ENCODE data around the gene NSG1. TPM values are rescaled to one million over a fixed set of nuclear protein-coding genes. Genes with fewer than 3 reads are reported as not detected.

The NSG1 gene
- total RNA-seq, 1 donor from 2014 or later = 52.4 TPM

DNA sequence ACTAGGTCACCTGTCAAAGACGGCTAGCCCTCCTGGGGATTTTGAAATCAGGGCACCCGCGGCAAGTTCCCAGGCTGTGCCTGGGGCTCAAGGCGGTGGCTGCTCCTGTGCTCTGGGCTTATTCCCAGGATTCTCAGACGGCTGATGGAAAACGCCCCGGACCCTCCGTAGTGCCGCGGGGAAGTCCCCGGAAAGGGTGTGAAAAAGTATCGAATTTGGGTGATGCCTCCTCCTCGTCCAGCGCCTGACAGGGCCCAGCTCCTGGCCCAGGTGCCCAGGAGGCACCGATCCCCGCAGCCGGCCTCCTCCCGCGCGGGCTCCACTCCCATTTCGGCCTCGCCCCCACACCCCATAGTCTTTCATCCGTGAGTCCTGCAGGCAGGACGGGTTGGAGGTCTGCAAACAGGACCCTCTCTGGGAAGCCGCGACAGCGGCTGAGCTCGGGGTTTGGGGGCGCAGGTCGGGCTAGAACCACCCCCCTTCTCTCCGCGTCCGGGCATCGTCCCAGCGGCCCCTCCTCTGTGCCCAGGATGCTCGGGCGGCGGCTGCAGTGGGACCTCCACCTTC lies 1.1 kb upstream of the NSG1 start:
- H3K27ac Mint-ChIP-seq = peak overlapping the region; percentile 29
- no peaks in the 10 kb centered on the region for H3K9me3 Mint-ChIP-seq (ENCODE audit: low read depth)
- DNase-seq (ENCODE audit: low spot score, unreplicated experiment) = no peak
- H3K4me1 Mint-ChIP-seq (ENCODE audit: low read depth) = peaks cover 17% of the 10 kb centered on the region
- TF ChIP-seq, protein P1, sequence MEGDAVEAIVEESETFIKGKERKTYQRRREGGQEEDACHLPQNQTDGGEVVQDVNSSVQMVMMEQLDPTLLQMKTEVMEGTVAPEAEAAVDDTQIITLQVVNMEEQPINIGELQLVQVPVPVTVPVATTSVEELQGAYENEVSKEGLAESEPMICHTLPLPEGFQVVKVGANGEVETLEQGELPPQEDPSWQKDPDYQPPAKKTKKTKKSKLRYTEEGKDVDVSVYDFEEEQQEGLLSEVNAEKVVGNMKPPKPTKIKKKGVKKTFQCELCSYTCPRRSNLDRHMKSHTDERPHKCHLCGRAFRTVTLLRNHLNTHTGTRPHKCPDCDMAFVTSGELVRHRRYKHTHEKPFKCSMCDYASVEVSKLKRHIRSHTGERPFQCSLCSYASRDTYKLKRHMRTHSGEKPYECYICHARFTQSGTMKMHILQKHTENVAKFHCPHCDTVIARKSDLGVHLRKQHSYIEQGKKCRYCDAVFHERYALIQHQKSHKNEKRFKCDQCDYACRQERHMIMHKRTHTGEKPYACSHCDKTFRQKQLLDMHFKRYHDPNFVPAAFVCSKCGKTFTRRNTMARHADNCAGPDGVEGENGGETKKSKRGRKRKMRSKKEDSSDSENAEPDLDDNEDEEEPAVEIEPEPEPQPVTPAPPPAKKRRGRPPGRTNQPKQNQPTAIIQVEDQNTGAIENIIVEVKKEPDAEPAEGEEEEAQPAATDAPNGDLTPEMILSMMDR (IDR thresholded peaks at IDR 0.05; ENCODE audit: unreplicated experiment) = no peak
- peaks cover 63% of the 10 kb centered on the region for H3K27me3 Mint-ChIP-seq
- peak overlapping the region; percentile 79 for H3K4me3 Mint-ChIP-seq (ENCODE audit: low read depth)
- H3K36me3 Mint-ChIP-seq (ENCODE audit: insufficient read depth) = peaks cover 3% of the 10 kb centered on the region

DNA sequence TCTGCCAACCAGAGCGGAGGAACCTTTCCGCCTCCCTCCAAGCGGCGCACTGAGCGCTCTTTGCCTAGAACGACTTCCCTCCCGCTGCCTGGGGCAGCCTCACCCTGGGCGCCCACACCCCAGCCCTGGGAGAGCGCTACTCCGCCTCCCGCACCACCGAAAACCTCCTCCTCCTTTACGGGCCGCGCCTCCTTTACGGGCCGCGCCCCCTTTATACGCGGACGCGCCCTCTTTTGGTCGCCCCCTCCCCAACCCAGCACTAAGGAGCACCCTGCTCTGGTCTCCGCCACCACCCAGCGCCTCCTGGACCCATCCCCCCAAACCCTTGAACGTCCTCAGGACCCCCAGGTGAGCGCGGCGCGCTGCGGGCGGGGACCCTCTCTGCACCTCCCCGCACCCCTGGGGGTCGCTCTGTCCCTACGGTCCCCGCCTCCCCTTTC lies 586 bp upstream of the NSG1 start:
- Mint-ChIP-seq H3K4me3 (ENCODE audit: low read depth) (peak overlapping the region; percentile 79), H3K36me3 (ENCODE audit: insufficient read depth) (peaks cover 3% of the 10 kb centered on the region), H3K4me1 (ENCODE audit: low read depth) (peaks cover 14% of the 10 kb centered on the region), H3K27ac (peak overlapping the region; percentile 29), H3K27me3 (peaks cover 61% of the 10 kb centered on the region), H3K9me3 (ENCODE audit: low read depth) (no peaks in the 10 kb centered on the region)
- TF ChIP-seq, protein P1 (IDR thresholded peaks at IDR 0.05; ENCODE audit: unreplicated experiment) = no peak
- DNase-seq (ENCODE audit: low spot score, unreplicated experiment) = peak; percentile 34

DNA sequence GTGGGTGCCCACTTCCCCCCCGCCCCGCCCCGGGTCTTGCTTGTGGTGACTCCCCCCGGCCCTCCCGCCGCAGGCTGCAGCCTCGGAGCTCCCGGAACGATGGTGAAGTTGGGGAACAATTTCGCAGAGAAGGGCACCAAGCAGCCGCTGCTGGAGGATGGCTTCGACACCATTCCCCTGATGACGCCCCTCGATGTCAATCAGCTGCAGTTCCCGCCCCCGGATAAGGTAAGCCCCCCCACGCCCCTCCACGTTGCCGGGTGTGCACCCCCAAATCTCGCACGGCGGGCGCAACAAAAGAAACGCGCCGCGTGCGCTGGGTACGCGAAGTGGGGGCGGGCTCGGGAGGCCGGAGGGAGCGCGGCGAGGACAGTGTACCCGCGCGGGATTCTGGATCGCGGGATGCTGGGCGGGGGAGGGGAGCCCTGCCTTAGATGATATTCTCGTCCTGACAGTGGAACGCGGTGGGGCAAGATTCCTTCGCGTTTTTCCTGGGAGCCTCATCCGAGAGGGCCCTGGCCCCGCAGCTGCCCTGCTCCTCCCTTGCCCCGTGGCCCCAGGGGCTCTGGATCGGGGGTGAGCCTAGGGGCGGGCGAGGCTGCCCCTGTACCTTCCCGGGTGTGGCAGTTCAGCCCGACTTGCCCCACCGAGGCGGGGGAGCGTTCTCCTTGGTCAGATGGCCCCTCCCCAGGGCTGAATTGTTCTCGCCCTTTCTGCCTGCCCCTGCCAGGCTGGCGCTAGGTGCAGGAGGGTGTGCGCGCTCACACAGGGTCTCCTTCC lies 819 bp downstream of the NSG1 start:
- H3K4me3 Mint-ChIP-seq (ENCODE audit: low read depth) = peak overlapping the region; percentile 61
- H3K27me3 Mint-ChIP-seq = peaks cover 51% of the 10 kb centered on the region
- no peaks in the 10 kb centered on the region for H3K9me3 Mint-ChIP-seq (ENCODE audit: low read depth)
- TF ChIP-seq, protein P1 (IDR thresholded peaks at IDR 0.05; ENCODE audit: unreplicated experiment) = no peak
- peaks cover 11% of the 10 kb centered on the region for H3K36me3 Mint-ChIP-seq (ENCODE audit: insufficient read depth)
- H3K4me1 Mint-ChIP-seq (ENCODE audit: low read depth) = peaks cover 9% of the 10 kb centered on the region
- H3K27ac Mint-ChIP-seq = no peak overlapping the region
- no peak for DNase-seq (ENCODE audit: low spot score, unreplicated experiment)

DNA sequence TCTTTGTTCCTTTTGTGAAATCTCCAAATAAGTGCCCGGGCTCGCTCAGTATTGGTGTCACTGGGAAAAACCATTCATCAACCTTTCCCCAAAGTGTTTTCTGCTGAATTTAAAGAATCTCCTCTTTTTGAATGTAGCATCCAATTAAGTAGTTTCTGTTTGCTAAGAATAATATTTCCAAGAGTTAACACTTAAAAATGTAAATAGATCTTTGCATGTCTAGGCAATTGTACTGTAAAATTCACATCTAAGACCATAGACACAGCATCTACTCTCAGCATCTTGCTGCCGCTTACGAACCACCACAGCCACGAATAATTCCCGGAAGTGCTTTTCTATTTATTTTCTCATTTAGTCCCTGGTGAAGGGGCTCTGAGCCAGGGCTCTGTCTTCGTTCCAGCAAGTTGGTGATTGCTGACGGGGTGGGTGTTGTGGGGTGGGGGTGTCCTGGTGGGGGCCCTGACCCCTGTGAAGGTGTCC lies 1.4 kb downstream of the NSG1 start:
- peaks cover 13% of the 10 kb centered on the region for H3K36me3 Mint-ChIP-seq (ENCODE audit: insufficient read depth)
- DNase-seq (ENCODE audit: low spot score, unreplicated experiment) = no peak
- TF ChIP-seq, protein P1 (IDR thresholded peaks at IDR 0.05; ENCODE audit: unreplicated experiment) = no peak
- no peak overlapping the region for H3K27ac Mint-ChIP-seq
- peak overlapping the region; percentile 61 for H3K4me3 Mint-ChIP-seq (ENCODE audit: low read depth)
- peaks cover 45% of the 10 kb centered on the region for H3K27me3 Mint-ChIP-seq
- peaks cover 9% of the 10 kb centered on the region for H3K4me1 Mint-ChIP-seq (ENCODE audit: low read depth)
- H3K9me3 Mint-ChIP-seq (ENCODE audit: low read depth) = no peaks in the 10 kb centered on the region

DNA sequence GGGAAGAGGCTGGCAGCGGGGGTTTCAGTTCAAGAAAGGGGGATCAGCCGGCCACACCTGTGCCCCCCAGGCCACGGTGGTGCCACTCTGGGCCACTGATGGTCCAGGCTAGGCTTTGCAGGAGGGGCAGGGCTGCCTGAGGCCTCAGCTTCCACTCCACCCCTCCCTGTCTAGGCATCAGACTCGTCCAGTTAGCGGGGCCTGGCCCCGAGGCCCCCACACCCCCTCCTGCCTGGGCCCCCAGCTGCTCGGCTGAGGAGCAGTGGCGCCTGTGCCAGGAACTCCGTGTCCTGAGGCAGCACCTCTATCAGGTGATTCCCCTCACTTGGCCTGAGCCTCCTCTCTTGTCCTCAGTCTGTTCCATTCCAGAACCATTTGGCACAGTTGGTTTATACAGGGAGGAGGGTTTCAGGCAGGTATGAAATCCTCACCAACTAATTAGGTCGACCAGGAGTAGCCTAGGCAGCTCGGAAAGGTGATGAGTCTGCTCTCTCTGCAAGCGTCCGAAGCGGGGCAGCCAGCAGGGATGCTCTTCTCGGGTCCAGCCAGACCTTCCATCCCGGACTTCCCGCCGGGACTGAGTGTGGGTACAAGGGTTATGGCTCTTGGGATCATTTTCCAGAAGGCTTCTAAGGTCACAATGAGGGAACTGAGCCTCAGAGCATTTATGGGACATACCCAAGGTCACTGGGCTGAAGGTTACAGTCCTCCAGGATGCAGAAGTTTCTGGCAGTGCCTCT lies 2.1 kb downstream of the NSG1 start:
- no peak overlapping the region for H3K27ac Mint-ChIP-seq
- DNase-seq (ENCODE audit: low spot score, unreplicated experiment) = no peak
- H3K4me3 Mint-ChIP-seq (ENCODE audit: low read depth) = peak overlapping the region; percentile 25
- TF ChIP-seq, protein P1 (IDR thresholded peaks at IDR 0.05; ENCODE audit: unreplicated experiment) = no peak
- peaks cover 9% of the 10 kb centered on the region for H3K4me1 Mint-ChIP-seq (ENCODE audit: low read depth)
- peaks cover 14% of the 10 kb centered on the region for H3K36me3 Mint-ChIP-seq (ENCODE audit: insufficient read depth)
- H3K9me3 Mint-ChIP-seq (ENCODE audit: low read depth) = no peaks in the 10 kb centered on the region
- H3K27me3 Mint-ChIP-seq = peaks cover 38% of the 10 kb centered on the region
